ENCODE data around the gene GPR151.
"Not testable (repeated sequence)": the region's sequence is repeated elsewhere in the genome, so short reads cannot be mapped to it uniquely, and the experiment has no call there.

The GPR151 gene

DNA sequence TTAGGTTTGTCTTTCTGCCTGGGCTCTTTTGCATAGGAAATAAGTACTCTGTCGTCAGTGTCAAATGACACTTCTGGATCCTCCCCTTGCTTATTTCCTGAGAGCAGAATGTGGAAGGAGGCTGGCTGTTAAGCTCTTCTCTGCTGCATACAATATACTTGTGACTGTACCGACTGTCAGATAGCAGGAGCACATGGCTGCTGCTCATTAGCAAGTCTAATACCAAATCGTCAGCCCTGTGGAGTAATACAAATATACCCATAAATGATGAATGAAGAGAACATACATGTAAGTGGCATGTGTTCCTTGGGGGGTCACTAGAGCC lies at the start of gene GPR151:
TSS of gene GPR151 (minus strand) at position 40 of the 325 bp plus-strand sequence. CDS start 77 bp downstream, outside the sequence.
- no peak for DNase-seq

DNA sequence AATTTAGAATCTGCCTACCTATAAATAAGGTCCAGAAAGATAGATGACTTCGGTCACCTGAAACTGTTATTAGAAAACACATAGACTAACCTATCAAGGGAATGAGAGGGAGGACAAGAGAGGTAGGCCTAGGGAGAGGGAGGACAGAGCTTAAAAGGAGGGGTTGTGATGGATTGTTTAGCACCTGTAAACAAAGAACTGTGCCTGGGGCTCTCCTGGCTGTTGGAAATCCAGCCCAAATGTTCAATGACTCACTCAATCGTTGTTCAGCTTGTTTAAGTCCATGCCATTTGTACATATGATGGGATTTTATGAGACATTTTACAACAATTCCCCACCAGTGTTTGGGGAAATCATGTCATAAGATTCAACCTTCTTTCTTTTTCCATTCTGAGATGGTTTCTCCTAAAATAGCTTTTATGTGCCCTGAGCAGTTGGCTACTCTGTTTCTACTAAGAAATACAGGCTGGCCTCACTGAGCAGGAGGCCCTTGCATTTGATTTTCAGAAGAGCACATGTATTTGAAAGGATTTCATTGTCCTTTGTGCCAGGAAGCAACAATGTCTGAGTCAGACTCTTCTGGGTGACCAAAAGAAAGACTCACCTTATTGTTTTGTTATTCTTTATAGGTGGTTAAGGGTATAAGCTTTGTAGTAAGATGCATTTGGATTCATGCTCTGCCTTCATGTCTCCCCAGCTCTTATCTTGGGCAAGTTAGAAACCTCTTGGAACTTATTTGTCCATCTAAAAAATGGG lies 48.2 kb upstream of the GPR151 start:
- no peak for DNase-seq

GRCh38 chr5:146562461-146562860 lies 46.5 kb upstream of the GPR151 start:
- DNase-seq, result no peak

- DNase-seq, result no peak
Observed at GRCh38 chr5:146561711-146562110, 45.7 kb upstream of the GPR151 start.

GRCh38 chr5:146560205-146560812 lies 44.3 kb upstream of the GPR151 start:
- no peak for DNase-seq

- DNase-seq, result not testable (repeated sequence)
Observed at GRCh38 chr5:146556884-146557283, 40.9 kb upstream of the GPR151 start.

- DNase-seq, result no peak
Observed at GRCh38 chr5:146553446-146553845, 37.5 kb upstream of the GPR151 start.

DNA sequence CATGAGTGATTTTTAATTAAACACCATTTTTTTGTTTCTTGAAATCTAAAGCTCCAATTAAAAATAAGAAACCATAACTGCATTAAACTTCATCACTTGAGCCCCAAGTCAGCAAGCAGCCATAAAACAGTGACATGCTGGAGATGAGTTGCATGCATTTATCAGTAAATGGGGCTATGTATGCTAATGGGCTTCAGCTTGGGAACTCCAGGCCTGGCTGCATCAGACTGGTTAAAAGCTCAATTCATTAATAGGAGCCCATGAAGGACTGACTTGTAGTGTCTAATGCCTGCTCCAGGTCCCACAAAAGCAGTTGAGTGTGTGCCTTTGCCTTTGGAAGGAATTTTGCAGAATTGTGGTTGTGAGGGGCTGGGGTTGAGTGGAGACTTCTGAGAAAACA lies 33.6 kb upstream of the GPR151 start:
- no peak for DNase-seq

GRCh38 chr5:146548781-146549449 lies 32.9 kb upstream of the GPR151 start:
- no peak for DNase-seq

DNA sequence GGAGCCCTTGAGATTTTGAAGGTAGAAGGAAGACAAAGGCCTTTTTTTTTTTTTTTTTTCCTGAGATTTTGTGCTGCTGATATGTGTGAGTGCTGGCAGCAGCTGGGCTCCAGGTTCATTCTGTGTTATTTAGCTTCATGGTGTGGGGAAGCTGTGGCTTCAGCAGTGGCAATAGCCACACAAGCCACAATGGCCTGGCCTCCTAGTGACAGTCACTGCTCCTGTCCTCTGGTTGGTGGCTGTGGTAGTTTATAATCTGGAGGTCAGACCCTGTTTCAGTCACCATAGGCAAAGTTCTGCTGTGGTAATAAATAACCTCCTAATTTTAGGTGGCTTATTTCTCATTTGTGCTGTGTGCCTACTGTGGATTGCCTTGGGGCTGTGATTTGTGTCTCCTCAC lies 28.2 kb upstream of the GPR151 start:
- no peak for DNase-seq

GRCh38 chr5:146541958-146542849 lies 26.2 kb upstream of the GPR151 start:
- DNase-seq, result peak; percentile 12

DNA sequence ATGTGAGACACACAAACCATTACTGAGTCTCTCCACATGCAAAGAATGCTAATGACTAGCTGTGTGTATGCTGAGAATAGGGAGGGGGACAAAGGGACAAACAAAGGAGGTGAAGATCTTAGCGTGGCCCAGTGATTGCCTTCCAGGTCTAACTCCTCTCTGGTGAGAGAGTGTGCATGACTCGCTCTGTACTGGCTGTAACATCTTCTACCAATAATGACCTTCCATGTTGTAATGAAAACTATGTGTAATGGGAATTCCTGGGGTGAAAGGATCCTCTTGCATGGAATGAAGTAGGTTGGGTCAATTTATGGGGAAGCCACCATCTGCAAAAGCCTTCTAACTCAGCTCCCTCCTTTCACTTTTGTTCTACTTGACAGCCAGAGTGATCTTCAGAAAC lies 24.4 kb upstream of the GPR151 start:
- DNase-seq, result no peak

DNA sequence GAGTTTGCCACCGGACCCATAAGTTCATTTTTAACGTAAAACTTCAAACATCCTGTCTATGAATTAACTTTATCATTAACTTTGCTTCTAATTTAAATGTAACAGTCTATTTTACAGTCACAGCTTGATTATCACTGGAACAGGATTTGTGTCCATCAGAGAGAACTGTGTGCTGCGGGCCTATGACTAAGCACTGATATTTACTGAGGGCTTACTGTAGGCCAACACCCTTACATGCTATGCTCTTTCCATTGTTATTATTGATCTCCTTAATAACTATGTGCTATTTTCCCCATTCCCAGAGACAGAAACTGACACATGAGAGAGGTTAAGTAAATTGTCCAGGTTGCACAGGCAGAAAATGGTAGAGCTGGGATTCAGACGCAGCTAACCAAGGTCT lies 24.0 kb upstream of the GPR151 start:
- no peak for DNase-seq

GRCh38 chr5:146538432-146538831 lies 22.4 kb upstream of the GPR151 start:
- DNase-seq, result no peak

- no peak for DNase-seq
Observed at GRCh38 chr5:146533882-146534281, 17.9 kb upstream of the GPR151 start.

DNA sequence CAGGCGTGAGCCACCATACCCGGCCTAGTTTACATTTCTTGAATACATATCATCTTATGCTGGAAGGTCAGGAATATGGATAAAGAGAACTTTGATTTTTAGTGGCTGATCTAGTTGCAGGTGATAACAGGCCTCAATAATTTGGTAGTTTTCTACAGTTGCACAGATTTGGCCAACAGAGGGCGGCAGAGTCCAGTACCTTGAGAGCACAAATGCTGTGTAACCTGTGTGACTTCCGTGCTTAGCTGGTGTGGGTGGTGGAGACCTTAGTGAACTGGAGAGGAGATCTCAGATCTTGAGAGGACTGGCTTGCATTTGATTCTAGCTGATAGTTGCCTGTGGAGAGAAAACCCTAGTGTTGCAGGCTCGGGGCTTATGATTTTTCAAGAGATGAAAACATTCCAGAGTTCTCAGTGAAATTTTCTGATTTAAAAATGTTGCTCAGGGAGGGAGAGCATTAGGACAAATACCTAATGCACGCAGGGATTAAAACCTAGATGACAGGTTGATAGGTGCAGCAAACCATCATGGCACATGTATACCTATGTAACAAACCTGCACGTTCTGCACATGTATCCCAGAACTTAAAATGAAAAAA lies 17.4 kb upstream of the GPR151 start:
- peak; percentile 29 for DNase-seq

DNA sequence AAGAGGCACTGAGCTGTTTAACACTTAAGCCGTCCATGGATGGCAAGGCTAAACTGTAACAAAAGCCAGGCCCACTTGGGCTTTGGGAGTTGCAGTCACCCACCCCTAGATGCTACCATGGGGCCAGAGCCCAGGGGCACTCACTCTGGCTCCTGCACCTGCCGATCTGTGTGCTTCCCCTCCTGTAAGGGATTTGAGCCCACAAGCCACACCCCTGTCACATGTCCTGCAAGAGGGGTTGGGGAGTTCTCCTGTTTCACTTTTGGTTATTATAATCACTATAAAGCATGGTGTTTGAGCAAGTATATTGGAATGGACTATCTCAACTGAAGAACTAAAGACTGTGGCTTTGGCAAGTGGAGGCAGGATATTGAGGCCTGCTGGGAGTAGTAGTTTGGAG lies 14.0 kb upstream of the GPR151 start:
- no peak for DNase-seq

DNA sequence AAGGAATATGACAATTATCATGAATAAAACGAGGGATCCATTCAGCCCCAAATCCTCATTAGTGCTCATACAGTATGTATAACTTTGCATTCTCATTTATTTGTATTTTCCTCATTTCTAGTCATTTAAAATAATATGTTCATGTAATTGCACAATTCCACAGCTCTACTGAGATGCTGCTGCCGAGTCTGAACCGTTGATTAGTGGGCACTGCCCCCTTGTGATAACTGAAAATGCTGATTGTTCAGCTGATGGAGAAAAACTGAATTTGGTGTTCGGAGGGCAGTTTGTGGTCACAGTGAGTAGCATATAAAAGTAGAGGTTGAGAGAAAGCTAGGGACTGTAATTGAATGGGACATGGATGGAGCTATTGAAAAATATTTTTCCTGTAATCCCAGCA lies 12.2 kb upstream of the GPR151 start:
- DNase-seq, result no peak

GRCh38 chr5:146527785-146528184 lies 11.8 kb upstream of the GPR151 start:
- DNase-seq, result no peak

DNA sequence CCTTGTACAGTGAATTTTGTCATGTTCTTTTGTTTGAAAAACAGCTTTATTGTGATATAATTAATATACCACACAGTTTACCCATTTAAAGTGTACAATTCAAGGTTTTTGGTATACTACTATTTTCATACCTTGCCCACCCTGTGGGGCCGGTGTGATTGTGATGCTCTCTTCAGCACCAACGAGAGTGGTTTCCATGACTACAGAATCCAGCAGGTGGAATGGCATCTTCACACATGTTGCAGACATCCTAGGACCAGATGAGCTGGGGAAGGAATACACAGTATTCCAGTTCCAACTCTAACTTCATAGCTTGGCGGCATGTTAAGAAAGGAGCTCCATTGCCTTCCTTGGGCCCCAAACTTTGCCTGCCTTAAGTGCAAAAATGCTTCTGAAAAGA lies 7.7 kb upstream of the GPR151 start:
- no peak for DNase-seq

- no peak for DNase-seq
Observed at GRCh38 chr5:146521403-146522106, 5.6 kb upstream of the GPR151 start.

GRCh38 chr5:146520731-146521130 lies 4.7 kb upstream of the GPR151 start:
- DNase-seq, result no peak

Data from DMS153 (cell line).